HG02840 (cell line): ENCODE measurements around the gene TMEM238.
"Not testable (repeated sequence)": the region's sequence is repeated elsewhere in the genome, so short reads cannot be mapped to it uniquely, and the experiment has no call there.

ENCODE experiments used
- ATAC-seq: cut with Tn5 transposase; IDR thresholded peaks from one replicate; pipeline ENCODE4 v1.9.1; 2021; ENCODE audit warnings: mild to moderate bottlenecking, moderate library complexity, moderate number of reproducible peaks; ENCODE audit not compliant: unreplicated experiment, low FRiP score

Gene TMEM238, protein sequence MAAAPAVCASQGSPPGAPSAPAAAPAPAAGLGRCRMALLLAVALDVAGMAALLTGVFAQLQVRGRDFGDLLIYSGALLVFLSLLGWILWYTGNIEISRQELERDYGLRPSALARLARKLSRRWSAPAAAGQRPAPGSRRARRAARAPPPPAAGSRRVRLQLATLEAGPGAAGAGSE

DNA sequence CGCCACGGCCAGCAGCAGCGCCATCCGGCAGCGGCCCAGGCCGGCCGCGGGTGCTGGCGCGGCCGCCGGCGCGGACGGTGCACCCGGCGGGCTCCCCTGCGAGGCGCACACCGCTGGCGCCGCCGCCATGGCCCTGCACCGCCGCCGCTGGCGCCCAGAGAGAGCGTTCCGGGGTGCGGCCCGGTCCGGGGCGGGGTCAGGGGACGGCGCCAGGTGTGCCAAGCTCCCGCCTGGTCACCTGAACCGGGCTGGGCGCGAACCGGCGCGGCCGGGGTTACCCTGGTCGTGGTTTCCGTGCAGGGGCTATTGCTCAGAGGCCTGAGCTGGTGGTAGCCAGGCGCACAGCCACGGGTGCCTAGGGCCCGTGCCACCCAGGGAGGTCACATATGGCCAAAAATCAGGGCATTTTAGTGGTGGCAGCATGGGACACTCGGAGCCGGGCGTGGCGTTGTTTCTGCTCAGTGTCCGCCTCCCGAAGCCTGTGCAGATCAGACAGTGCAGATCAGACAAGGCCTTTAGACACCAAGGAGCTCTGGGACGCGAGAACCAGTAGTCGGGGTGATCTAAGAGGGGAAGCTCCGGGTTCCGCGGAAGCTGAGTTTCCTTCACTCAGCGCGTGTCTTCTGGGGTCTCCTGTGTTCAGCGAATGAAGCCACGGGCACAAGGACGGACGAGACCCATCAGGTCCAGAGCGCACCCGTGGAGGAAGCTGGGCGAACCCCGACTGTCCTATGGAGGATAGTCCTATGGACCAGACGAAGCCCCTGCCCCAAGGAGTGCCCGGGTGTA is at the start of gene TMEM238:
TMEM238 (minus strand) TSS at position 162 of the 789 bp plus-strand sequence; CDS start at position 129, 33 bp downstream.
- ATAC-seq = no peak

DNA sequence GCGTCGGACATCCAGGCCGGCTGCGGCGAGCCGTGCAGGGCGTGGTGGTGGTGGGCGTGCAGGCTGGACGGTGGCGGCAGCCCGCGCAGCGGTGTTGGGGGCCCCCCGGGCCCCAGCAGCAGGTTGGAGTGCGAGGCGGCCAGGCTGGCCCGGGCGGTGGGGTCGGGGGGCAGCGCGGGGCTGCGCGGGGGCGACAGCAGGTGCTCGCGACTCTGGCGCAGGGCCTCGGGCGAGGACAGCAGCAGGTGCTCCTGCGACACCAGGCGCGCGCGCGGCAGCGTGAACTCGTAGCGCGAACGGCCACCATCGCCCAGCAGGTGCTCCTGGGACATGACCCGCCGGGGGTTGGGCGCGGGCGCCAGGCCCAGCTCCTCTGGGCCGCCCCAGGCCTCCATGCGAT is 49.2 kb upstream of the TMEM238 start:
- no peak for ATAC-seq

DNA sequence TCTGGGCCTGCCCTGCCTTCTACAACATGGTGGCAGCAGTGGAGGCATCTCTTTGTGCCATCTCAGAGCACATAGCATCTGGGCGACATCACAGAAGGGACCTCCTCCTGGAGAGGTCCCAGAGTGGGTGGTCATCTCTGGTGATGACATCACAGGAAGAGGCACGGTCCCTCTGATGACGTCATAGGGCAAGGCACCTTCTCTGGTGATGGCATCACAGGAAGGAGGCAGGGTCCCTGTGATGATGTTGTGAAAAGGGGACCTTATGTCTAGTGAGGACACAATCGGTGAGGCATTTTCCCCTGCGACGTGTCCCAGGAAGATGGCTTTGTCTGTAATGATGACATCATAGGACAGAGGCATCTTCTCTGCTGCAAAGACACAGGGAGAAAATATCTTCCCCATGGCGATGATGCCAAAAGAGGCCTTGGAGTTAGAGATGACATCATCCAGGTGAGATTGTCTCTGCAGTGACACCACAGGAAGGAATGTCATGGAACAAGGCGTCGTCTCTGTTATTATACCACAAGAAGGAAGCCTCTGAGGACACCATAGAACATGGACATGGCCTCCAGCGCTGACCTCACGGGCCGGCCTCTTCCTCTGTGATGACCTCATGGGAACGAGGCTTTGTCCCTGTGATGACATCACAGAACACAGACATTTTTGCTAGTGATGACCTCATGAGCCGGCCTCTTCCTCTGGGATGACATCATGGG is 48.3 kb upstream of the TMEM238 start:
- ATAC-seq = no peak

DNA sequence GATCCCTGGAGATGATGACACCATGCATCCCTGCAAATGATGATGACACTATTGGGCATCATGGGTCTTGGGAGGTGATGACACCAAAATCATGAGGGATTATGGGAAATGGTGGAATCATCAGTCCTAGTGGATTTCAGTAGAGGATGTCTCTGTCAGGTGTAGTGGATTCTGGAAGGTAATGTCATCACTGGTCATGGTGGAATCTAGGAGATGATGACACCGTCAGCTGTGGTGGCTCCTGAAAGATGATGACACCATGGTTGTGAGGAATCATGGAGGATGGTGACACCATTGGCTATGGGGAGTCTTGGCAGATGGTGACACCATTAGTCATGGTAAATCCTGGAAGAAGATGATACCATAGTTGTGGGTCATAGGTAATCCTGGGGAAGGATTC is 47.1 kb upstream of the TMEM238 start:
- ATAC-seq = no peak

DNA sequence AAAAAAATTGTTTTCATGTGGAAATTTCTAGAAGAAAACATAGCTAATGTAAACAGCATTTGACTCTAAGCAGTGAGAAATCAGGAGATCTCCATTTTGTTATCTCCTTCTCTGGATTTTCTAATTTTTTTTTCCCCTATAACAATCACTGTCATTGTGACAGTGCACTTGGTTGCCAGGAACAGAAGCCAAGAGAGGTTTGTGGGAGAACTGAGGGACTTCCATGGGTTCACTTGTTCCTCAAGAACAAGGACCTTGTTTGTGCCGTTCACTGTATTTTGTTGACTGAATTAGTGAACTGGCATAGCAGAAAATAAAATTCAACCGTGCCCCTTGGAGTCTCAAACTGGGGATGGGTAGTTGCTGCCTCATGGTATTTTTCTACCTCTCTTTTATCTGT is 42.0 kb upstream of the TMEM238 start:
- ATAC-seq = no peak

DNA sequence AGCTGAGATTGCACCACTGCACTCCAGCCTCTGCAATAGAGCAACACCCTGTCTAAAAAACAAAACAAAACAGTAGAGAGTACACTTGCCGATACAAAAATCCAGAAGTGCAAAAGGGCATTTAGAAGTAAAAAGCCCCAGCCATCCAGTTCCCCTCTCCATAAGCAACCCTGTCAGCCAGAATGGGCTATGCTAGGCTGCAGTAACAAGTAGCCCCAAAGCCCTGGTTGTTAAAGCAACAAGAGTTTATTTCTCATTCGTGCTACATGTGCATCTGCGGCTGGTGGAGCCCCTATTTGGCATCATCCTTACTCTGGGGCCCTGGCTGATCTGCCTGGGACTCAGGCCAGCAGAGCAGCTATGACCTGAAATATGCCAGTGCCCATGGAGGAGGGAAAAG is 40.4 kb upstream of the TMEM238 start:
- no peak for ATAC-seq

DNA sequence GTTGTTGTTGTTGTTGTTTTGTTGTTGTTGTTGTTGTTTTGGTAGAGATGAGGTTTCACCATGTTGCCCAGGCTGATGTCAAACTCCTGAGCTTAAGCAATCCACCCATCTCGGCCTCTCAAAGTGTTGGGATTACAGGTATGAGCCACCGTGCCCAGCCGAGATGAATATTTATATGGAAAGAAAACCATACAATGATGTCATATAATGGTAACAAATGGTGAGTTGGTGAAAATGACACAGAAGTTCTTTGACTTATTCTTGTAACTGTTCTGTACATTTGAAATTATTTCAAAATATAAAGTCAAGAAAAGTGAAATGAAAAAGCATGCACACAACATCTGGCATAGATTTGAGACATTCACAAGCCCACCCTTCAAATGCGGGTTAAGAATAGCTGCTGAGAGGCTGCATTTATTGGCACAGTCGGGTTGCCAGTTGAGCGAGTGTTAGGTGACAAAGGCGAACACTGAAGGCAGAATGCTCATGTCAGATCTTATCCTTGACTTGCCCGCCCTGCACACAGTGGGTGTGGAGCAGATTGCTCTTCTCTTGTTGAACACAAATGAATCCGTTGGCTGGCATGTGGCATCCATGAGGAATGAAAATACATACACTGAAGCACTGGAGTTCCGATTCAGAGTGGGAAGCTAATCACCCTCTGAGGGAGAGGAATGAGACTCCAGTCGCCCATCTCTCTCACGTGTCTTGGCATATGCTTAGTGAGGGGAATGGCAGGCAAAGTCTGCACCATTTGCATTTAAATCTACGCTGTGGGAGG is 39.3 kb upstream of the TMEM238 start:
- ATAC-seq = no peak

DNA sequence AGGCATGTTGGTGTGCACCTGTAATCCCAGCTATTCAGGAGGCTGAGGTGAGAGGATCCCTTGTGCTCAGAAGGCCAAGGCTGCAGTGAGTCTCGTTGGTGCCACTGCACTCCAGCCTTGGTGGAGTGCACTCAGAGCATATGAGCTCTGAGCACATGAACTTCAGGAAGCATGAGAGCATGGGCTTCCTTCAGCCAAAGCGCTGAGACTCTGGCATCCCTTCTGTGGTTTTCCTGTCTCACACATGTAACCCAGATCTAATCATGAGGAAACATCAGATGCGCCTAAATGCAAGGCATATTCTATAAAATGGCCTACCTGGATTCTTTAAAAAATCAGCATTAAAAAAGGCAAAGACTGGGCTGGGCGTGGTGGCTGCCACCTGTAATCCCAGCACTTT is 37.2 kb upstream of the TMEM238 start:
- ATAC-seq = not testable (repeated sequence)

DNA sequence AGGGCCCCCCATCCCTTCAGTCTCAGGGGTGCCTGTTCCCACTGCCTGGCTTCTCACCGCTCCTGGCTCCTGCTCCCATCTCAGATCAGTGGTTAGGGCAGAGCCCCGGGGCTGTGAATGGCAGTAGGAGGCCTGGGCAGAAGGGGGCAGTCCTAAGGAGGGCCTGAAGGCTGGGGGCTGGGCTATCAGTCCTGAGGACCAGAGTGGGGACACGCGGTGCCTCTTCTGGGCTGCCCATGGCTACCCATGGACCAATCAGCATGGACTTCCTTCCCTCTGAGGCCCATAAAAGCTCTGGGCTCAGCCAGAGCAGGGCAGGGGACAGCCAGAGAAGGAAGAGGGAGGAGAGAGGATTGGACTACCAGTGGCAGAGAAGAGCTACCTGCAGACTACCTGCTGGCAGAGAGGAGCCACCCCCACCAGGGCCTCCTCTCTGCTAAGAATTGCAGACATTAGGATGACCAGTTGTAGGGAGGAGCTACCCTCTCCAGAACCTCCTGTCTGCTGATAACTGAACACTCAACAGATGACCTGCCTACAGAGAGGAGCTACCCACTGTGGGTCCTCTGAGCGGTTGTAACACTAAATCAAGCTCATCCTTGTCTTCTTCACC is 35.6 kb upstream of the TMEM238 start:
- ATAC-seq = no peak

DNA sequence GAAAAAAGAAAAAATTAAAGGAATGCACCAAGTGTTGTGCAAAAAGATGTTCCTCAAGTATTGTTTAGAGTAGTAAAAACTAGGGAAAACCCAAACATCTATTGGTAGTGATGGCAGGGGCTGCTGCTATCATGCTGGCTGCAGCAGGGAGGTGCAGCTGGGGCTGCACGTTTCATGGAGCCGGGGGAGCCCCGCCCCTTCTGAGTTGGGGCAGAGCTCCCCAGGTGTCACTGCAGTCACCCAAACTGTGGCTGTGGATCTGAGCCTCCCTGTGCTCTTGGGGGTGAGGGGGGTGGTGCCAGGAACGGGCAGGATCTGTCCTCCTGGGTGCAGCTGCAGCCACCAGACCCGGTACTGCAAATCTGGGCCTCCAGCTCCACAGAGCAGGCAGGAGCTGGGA is 35.0 kb upstream of the TMEM238 start:
- ATAC-seq = no peak

DNA sequence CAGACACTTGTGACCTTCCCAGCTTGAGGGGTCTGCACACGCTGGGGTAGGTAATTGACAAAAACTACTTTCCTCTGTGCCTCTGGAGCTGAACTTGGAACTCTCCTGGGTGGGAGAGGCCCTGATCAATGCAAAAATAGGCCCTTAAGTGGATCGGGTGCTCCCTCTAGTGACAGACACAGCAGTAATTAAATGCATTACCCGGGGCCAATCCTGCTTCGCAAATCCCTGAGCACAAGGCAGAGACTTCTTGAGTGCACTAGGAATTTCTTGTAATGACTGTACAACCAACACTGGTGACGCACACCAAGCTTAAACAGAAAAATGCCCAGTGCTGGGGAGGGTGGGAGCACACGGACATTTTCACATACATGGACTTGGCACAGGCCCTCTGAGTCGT is 34.1 kb upstream of the TMEM238 start:
- no peak for ATAC-seq

DNA sequence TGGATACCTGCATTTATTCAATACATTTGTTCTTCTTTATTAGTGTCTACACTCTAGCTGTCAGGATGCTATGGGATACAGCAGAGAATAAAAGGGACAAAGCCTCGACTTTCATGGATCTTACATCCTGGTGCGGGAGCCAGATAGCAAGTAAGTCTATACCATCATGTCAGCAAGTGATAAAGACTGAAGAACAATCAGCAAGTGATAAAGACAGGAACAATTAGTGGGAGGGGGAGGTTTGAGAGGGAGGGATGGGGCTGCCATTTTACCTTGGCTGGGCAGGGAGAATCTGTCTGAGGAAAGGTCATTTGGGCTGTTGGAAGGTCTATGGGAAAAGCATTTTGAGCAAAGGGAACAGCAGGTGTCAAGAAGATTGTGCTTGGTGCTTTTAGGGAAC is 26.1 kb upstream of the TMEM238 start:
- no peak for ATAC-seq

DNA sequence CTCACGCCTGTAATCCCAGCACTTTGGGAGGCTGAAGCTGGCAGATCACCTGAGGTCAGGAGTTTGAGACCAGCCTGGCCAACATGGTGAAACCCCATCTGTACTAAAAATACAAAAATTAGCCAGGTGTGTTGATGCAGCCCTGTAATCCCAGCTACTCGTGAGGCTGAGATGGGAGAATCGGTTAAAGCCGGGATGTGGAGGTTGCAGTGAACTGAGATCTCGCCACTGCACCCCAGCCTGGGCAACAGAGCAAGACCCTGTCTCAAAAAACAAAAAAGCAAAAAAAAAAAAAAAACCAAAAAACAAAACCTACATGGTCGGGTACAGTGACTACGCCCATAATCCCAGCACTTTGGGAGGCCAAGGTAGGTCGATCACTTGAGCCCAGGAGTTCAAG is 25.1 kb upstream of the TMEM238 start:
- not testable (repeated sequence) for ATAC-seq

DNA sequence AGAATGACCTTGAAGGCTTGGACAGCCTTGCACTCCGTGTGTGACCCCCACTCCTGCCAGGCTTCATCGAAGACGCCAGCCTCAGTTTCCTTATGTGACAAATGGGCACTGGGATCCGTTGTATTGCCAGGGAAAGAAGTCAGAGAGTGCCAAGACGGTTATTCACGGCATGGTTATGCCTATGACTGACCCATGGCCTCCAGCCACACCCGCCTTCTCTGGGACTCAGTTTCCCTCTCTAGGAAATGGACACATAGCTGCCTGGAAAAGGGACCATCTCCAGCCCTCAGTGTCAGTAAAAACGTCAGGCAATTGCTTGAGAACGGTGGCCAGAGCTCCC is 24.4 kb upstream of the TMEM238 start:
- ATAC-seq = no peak

DNA sequence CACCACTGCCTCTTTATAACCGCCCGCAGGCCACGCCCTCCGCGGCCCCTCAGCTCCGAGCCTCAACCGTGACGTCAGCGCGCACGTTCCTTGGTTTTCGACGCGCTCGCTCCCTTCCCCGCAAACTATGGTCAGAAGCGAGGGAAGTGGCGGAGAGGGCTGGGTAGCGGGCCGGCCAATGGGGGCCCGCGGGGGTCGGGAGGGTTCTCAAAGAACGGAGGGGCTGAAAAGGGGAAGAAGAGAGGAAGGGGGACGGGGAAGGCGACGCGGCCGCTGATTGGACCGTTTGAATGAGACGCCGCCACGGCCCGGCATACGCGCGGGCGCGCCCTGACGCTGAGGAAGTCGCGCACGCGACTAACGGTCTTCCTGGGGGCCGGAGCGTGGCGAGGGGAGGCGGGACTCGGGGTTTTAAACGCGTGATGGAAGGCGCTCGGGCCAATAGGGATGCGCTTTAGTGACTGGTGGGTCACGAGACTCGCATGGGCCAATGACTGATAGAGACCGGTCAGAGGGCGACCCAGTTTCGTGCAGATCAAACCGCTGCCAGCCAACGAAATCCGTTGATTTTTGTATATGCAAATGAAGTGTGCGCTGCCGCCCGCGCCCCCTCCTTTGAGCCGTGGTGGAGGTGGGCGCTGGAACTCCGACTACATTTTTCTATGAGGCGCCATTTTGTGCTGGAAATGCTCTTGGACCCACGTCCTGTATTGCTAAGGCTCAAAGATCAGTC is 23.9 kb upstream of the TMEM238 start:
- ATAC-seq = peak; percentile 82

DNA sequence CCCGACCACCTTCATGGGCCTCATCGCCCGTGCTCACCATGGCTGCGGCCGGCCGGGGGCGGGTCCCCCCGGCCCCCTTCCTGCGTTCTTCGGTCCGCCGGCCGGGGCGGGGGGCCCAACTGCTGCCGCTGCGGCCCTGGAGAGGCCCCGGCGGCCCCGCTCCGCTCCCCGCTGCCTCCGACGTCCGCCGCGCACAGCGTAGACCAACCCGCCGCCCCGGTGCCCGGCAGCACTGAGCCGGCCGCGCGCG is 23.4 kb upstream of the TMEM238 start, which contains the start of gene UBE2S:
UBE2S (minus strand) TSS at position 239 of the 250 bp plus-strand sequence; CDS start at position 40, 199 bp downstream.
- peak; percentile 20 for ATAC-seq

DNA sequence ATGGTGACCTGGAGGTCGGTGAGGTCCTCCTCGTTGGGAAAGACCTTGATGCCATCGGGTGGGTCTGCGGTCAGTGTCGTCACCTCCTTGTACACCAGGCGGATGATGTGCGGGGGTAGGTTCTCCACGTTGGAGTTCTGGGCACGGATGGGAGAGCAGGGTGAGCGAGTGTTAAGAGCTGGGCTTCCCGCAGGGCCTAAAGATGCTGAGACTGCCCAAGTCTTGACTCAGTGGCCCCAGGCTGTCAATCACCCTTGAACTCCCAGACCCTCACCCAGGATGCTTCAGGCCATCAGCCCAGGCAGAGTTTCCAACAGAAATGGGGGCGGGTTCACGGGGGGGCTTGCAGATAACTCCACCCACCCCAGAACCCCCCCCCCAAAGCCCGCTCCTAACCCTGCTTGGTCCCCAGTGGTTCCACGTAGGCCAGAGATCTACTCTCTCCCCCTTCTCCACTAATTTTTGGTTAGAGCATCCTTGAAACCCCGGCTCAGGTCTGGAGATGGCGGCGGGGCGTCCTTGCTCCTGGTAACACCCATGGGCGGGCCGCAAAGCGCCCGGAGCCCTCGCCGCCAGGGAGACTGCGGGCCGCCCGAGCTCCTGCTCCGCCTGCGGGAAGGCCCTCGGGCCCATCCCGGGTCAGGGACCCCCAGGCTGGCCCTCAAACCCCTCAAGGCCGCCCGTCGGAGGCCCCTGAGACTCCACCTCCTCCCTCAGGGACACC is 22.9 kb upstream of the TMEM238 start:
- no peak for ATAC-seq

DNA sequence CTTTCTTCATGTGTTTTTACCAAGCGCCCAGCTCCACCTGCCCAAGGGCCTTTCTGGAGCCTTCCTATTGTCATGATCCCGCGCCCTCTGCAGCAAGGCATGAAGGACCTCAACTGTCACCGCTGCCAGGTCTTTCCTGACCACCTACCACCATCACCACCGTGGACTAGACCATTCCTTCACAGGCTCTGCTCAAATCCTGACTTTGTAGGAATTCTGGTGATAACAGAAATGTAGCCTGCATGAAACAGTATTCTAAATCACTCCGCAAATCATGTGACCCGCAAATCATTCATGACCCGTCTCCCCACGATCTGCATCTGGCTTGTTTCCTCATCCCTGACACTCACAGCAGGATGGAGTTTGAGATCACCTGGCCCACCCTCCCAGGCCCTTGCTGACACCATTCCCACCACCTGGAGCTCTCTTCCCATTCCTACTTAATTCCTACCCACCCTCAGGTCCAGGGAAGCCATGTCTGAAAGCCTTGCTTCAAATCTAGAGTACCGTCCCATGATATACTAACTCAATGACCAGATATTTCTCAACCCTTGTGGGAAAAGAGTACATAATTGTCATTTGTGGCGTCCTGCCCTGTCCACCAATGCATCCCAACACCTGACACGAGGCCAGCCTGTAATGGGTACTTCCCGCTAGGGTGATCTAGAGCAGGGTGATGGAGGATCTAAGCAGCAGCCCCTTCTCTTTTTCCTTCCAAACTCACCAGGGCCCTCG is 22.2 kb upstream of the TMEM238 start:
- no peak for ATAC-seq

DNA sequence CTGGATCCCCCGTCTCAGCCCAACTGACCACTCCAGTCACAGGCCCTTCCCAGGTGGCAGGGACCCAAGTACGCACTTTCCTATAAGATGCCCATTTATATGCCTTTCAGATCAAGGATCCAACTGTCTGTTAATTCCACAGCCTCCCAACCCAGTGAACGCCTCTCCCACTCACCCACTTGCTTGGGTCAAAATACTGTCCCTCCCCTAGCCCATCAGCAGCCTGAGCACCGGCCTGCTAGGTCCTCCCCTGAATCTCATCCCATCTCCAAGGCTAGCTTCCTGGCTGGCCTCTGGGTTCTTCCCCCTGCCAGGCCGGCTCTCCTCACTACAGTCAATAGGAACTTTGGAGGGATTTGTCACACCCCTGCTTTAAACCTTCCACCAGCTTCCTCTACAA is 21.5 kb upstream of the TMEM238 start:
- ATAC-seq = no peak
